ENCODE measurements around the gene TDRD10. TPM values are rescaled to one million over a fixed set of nuclear protein-coding genes. Genes with fewer than 3 reads are reported as not detected.

The TDRD10 gene
- total and polyA plus RNA-seq, 2 experiments from 2014 or later = 0.29 TPM; not detected in 1

DNA sequence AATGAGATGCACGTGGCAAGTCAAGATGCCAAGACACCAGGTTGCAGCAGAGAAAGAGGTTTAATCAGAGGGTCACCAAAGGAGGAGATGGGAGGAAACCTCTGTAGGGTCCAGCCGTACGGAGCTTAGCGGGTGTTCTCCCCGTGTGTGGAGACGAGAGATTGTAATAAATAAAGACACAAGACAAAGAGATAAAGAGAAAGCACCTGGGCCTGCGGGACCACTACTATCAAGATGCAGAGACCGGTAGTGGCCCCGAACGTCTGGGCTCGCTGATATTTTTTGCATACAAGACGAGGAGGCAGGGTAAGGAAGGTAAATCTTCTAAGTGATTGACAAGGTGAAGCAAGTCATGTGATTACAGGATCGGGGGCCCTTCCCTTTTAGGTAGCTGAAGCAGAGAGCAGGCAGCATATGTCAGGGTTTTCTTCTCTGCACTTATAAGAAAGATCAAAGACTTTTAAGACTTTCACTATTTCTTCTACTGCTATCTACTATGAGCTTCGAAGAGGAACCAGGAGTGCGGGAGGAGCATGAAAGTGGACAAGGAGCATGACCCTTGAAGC, 41.2 kb upstream of the TDRD10 start:
- Histone ChIP-seq H3K36me3 (ENCODE audit: insufficient read depth) (no peaks in the 10 kb centered on the region), H3K4me1 (ENCODE audit: insufficient read depth) (no peaks in the 10 kb centered on the region; the same call in 1 of the 2 replicates), H3K4me3 (no peak overlapping the region), H2AFZ (no peak overlapping the region), H3K27me3 (ENCODE audit: insufficient read depth) (no peaks in the 10 kb centered on the region), H3K9me2 (ENCODE audit: insufficient read depth) (no peaks in the 10 kb centered on the region), H3F3A (replicated peaks; ENCODE audit: low read depth) (no peaks in the 10 kb centered on the region), H3K27ac (ENCODE audit: low read depth) (no peak overlapping the region), H3K79me2 (replicated peaks; ENCODE audit: insufficient read depth) (no peaks in the 10 kb centered on the region), H4K20me1 (replicated peaks; ENCODE audit: insufficient read depth) (no peaks in the 10 kb centered on the region), H3K4me2 (no peak overlapping the region)
- no peak overlapping the region for H3K27ac Mint-ChIP-seq
- TF ChIP-seq EZH2phosphoT487 (IDR thresholded peaks at IDR 0.05; ENCODE audit: unreplicated experiment) = no peak
- TF ChIP-seq POLR2AphosphoS5 (IDR thresholded peaks at IDR 0.05; ENCODE audit: low read depth) = no peak
- no peak for TF ChIP-seq NANOG (IDR thresholded peaks at IDR 0.05; ENCODE audit: borderline replicate concordance)
- TF ChIP-seq JUNB (IDR thresholded peaks at IDR 0.05; ENCODE audit: unreplicated experiment) = no peak
- TF ChIP-seq, protein P1, sequence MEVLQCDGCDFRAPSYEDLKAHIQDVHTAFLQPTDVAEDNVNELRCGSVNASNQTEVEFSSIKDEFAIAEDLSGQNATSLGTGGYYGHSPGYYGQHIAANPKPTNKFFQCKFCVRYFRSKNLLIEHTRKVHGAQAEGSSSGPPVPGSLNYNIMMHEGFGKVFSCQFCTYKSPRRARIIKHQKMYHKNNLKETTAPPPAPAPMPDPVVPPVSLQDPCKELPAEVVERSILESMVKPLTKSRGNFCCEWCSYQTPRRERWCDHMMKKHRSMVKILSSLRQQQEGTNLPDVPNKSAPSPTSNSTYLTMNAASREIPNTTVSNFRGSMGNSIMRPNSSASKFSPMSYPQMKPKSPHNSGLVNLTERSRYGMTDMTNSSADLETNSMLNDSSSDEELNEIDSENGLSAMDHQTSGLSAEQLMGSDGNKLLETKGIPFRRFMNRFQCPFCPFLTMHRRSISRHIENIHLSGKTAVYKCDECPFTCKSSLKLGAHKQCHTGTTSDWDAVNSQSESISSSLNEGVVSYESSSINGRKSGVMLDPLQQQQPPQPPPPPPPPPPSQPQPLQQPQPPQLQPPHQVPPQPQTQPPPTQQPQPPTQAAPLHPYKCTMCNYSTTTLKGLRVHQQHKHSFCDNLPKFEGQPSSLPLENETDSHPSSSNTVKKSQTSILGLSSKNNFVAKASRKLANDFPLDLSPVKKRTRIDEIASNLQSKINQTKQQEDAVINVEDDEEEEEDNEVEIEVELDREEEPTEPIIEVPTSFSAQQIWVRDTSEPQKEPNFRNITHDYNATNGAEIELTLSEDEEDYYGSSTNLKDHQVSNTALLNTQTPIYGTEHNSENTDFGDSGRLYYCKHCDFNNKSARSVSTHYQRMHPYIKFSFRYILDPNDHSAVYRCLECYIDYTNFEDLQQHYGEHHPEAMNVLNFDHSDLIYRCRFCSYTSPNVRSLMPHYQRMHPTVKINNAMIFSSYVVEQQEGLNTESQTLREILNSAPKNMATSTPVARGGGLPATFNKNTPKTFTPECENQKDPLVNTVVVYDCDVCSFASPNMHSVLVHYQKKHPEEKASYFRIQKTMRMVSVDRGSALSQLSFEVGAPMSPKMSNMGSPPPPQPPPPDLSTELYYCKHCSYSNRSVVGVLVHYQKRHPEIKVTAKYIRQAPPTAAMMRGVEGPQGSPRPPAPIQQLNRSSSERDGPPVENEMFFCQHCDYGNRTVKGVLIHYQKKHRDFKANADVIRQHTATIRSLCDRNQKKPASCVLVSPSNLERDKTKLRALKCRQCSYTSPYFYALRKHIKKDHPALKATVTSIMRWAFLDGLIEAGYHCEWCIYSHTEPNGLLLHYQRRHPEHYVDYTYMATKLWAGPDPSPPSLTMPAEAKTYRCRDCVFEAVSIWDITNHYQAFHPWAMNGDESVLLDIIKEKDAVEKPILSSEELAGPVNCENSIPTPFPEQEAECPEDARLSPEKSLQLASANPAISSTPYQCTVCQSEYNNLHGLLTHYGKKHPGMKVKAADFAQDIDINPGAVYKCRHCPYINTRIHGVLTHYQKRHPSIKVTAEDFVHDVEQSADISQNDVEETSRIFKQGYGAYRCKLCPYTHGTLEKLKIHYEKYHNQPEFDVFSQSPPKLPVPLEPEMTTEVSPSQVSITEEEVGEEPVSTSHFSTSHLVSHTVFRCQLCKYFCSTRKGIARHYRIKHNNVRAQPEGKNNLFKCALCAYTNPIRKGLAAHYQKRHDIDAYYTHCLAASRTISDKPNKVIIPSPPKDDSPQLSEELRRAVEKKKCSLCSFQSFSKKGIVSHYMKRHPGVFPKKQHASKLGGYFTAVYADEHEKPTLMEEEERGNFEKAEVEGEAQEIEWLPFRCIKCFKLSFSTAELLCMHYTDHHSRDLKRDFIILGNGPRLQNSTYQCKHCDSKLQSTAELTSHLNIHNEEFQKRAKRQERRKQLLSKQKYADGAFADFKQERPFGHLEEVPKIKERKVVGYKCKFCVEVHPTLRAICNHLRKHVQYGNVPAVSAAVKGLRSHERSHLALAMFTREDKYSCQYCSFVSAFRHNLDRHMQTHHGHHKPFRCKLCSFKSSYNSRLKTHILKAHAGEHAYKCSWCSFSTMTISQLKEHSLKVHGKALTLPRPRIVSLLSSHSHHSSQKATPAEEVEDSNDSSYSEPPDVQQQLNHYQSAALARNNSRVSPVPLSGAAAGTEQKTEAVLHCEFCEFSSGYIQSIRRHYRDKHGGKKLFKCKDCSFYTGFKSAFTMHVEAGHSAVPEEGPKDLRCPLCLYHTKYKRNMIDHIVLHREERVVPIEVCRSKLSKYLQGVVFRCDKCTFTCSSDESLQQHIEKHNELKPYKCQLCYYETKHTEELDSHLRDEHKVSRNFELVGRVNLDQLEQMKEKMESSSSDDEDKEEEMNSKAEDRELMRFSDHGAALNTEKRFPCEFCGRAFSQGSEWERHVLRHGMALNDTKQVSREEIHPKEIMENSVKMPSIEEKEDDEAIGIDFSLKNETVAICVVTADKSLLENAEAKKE (CRISPR knock-in tag; IDR thresholded peaks at IDR 0.05) = no peak
- TF ChIP-seq, protein P2, sequence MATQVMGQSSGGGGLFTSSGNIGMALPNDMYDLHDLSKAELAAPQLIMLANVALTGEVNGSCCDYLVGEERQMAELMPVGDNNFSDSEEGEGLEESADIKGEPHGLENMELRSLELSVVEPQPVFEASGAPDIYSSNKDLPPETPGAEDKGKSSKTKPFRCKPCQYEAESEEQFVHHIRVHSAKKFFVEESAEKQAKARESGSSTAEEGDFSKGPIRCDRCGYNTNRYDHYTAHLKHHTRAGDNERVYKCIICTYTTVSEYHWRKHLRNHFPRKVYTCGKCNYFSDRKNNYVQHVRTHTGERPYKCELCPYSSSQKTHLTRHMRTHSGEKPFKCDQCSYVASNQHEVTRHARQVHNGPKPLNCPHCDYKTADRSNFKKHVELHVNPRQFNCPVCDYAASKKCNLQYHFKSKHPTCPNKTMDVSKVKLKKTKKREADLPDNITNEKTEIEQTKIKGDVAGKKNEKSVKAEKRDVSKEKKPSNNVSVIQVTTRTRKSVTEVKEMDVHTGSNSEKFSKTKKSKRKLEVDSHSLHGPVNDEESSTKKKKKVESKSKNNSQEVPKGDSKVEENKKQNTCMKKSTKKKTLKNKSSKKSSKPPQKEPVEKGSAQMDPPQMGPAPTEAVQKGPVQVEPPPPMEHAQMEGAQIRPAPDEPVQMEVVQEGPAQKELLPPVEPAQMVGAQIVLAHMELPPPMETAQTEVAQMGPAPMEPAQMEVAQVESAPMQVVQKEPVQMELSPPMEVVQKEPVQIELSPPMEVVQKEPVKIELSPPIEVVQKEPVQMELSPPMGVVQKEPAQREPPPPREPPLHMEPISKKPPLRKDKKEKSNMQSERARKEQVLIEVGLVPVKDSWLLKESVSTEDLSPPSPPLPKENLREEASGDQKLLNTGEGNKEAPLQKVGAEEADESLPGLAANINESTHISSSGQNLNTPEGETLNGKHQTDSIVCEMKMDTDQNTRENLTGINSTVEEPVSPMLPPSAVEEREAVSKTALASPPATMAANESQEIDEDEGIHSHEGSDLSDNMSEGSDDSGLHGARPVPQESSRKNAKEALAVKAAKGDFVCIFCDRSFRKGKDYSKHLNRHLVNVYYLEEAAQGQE (IDR thresholded peaks at IDR 0.05; ENCODE audit: unreplicated experiment) = no peak
- TF ChIP-seq CREB1 (CRISPR knock-in tag; IDR thresholded peaks at IDR 0.05; ENCODE audit: low read depth) = no peak
- TF ChIP-seq, protein P3, sequence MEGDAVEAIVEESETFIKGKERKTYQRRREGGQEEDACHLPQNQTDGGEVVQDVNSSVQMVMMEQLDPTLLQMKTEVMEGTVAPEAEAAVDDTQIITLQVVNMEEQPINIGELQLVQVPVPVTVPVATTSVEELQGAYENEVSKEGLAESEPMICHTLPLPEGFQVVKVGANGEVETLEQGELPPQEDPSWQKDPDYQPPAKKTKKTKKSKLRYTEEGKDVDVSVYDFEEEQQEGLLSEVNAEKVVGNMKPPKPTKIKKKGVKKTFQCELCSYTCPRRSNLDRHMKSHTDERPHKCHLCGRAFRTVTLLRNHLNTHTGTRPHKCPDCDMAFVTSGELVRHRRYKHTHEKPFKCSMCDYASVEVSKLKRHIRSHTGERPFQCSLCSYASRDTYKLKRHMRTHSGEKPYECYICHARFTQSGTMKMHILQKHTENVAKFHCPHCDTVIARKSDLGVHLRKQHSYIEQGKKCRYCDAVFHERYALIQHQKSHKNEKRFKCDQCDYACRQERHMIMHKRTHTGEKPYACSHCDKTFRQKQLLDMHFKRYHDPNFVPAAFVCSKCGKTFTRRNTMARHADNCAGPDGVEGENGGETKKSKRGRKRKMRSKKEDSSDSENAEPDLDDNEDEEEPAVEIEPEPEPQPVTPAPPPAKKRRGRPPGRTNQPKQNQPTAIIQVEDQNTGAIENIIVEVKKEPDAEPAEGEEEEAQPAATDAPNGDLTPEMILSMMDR (conservative IDR thresholded peaks at IDR 0.05; ENCODE audit: low read depth in 2 of 2) = no peak
- TF ChIP-seq, protein P4, sequence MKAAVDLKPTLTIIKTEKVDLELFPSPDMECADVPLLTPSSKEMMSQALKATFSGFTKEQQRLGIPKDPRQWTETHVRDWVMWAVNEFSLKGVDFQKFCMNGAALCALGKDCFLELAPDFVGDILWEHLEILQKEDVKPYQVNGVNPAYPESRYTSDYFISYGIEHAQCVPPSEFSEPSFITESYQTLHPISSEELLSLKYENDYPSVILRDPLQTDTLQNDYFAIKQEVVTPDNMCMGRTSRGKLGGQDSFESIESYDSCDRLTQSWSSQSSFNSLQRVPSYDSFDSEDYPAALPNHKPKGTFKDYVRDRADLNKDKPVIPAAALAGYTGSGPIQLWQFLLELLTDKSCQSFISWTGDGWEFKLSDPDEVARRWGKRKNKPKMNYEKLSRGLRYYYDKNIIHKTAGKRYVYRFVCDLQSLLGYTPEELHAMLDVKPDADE (IDR thresholded peaks at IDR 0.05) = no peak
- no peak for TF ChIP-seq ZNF331 (CRISPR knock-in tag; IDR thresholded peaks at IDR 0.05; ENCODE audit: low read depth)
- TF ChIP-seq EZH2 (IDR thresholded peaks at IDR 0.05; ENCODE audit: low read depth, unreplicated experiment) = no peak
- TF ChIP-seq STAT1 (IDR thresholded peaks at IDR 0.05; ENCODE audit: unreplicated experiment) = no peak
- no peak for TF ChIP-seq ZNF114 (CRISPR knock-in tag; IDR thresholded peaks at IDR 0.05)
- no peaks in the 10 kb centered on the region; the same call in 2 of the 3 replicates for H3K9me3 Mint-ChIP-seq
- H3K4me3 Mint-ChIP-seq = no peak overlapping the region
- no peak for ATAC-seq
- H3K27me3 Mint-ChIP-seq (ENCODE audit: insufficient read depth, low read depth, poor library complexity) = peaks cover 4% of the 10 kb centered on the region
- DNase-seq (ENCODE audit: low spot score) = no peak
- H3K36me3 Mint-ChIP-seq (ENCODE audit: low read depth) = no peaks in the 10 kb centered on the region
- peaks cover 7% of the 10 kb centered on the region for H3K4me1 Mint-ChIP-seq

Data from GM23338 (cell line).